GM18867 (cell line): Measurements from ENCODE around the gene NCSTN.

Experiments
- ATAC-seq: cut with Tn5 transposase; IDR thresholded peaks from one replicate; pipeline ENCODE4 v1.9.1; 2021; ENCODE audit warnings: mild to moderate bottlenecking, moderate library complexity; ENCODE audit not compliant: unreplicated experiment

Gene NCSTN

DNA sequence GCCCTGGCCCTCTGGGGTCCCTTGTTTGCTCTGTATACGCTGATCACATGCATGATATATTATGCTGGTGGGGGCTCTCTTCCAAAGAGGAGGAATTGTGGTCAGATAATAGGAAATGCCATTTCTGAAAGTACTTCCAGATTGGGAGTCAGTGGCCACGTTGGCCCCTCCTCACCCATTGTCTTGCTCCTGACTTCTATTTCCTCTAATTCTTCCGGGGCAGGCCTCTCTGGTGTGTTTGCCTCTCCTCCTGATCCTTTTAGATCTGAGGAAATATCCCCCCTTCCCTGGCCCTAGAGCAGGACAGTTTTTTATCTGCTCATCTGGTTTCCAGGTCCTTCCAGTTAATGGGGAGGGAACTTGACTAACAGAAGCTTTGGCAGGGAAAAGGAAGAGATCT is 60.1 kb downstream of the NCSTN start:
- ATAC-seq = no peak

GRCh38 chr1:160404094-160404493 is 60.9 kb downstream of the NCSTN start:
- ATAC-seq = no peak

GRCh38 chr1:160405331-160405877 is 62.2 kb downstream of the NCSTN start:
- ATAC-seq = no peak

- no peak for ATAC-seq
Observed at GRCh38 chr1:160406131-160406968, 63.2 kb downstream of the NCSTN start.

DNA sequence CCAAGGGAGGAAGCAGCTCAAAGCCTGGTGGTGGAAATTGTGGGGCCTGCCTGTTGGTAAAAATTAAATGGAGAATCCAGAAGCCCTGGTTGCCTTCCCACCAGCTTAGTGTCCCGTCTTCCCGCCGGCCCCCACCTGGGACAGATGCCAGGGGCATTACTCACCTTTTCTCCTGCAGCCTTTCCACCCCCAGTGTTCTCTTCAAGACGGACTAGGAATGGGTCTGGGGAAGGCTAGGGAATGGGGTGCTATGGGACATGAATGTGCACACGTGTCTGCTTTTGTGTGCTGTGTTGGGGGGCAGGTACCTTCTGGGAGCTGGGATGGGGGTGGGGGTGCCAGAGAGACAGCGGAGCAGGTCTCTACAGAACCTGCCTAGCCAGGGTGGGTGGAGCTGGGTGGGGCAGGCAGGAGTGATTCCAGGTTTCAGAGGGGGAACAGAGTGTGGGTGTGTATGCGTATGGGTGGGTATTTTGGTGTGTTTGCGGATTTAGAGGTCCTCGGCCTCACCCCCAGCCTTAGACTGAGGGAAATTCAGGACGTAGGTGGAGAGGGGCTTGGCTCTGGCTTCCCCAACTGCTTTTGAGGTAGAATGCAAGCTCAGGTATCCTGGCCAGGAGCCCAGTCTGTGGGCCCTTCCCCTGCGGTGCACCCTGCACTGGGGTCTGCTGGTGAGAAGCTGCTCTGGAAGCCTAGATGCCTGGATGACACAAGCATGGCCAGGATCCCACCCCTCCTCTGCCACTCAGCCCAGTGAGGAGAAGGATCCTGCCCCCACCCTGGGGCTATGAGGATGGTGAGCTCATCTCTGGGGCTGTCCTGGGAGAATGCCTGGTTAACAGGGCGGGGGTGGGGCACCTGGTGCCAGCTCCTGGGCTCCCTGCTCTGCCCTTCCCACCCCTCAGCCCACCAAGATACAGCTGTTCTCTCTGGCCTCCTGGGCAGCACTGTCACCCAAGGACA is 64.9 kb downstream of the NCSTN start:
- ATAC-seq = no peak
